Kasumi-1 (cell line): ENCODE results near the gene CDK5.
"Not testable (repeated sequence)": the region's sequence is repeated elsewhere in the genome, so short reads cannot be mapped to it uniquely, and the experiment has no call there.

ENCODE experiments used
- DNase-seq, 2 experiments: peaks; one replicate each; lab custom pipeline; 2025; lab: John Stamatoyannopoulos, UW

The CDK5 gene

DNA sequence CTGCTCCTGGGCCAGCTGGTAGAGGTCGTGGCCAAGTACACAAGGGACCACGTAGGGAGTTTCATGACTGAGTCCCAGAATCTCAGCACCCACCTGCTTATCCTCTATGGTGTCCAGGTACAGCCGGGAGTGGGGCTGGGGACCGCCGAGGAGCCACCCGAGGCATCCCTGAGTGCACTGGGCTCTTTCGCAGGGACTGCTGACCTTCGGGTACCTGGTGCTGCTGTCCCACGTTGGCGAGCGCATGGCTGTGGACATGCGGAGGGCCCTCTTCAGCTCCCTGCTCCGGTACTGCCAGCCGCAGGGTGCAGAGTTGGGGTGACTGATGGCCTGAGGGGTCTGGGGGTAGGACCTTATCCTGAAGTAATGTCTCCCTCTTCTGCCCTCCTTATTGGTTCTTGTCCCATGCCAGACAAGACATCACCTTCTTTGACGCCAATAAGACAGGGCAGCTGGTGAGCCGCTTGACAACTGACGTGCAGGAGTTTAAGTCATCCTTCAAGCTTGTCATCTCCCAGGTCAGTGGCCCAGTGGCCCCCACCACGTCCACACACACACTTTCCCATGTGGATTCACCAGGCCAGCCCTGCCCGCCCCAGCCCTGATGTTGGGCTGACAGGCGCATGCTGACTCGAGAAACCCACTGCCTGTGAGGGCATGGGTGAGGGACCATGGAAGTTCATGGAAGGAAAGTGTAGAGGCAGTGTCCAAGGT is 23.2 kb downstream of the CDK5 start:
- DNase-seq: no peak

DNA sequence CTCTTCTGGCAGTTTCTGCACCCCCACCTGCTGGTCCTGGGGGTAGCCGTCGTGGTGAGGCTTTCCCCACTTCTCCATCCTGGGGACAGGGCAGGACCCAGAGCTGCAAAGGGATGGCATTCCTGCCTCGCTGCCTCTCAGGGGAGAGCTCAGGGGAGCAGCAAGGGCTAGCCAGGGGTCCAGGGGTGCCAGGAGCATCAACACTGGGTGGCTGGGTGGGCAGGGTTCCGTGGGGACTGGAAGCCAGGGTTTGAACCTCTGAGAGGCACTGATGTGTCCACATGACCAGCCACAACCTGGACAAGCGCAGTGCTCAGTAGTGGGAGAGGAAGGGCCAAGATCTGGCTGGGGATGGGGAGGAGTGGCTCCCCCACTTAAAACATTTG is 23.8 kb downstream of the CDK5 start:
- no peak for DNase-seq

DNA sequence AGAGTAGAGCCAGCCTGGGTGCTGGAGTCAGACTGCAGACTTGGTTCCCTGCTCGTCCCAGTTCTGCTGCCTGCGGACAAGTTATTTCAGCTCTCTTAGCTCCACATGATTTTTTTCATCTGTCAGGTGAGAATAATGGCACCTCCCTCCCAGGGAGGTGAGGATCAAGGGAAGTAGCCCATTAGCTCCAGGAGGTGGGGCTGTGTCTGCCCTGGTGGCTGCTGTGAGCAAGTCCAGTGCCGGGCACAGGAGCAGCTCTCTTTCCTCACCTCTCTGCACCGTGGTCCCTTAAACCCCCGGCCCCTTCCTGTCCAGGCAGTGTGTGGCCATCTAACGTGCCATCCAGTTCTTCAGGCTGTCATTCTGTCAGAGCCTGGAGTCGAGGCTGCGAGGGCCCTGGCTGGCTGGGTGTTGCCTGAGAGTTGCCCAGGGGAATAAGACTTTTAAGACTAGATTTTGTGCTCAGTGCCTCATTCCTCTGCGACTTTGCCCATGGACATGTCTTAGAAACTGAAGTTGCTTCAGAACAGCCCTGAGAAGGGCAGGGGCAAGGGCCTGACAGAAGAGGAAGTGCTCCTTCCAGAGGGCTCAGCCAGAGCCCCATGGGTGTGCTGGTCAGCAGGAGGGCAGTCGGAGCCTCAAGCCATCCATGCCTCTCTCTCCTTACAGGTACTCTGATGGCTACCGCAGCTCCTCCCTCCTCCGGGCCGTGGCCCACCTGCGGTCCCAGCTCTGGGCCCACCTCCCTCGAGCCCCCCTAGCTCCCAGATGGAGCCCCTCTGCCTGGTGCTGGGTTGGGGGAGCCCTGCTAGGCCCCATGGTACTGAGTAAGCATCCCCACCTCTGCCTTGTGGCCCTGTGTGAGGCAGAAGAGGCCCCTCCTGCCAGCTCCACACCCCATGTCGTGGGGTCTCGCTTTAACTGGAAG is 24.5 kb downstream of the CDK5 start:
- DNase-seq: no peak

DNA sequence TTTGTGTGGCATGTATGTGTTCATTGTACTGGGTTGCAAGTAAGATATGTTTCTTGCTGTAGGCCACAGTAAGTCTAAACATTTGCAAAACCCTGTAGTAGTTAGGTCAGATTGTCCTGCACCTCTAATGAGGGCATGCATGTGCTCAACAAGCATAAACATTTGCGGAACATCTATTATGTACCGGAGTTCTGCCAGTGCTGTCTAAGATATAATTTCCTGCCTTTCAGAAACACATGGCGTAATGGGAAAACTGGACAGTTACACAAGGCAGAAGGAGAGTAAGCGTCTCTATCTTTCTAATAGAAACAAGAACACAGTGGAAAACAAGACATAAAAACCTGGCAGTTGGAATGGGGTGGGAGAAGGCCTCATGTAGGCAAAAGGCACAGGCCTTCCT is 26.7 kb downstream of the CDK5 start:
- no peak for DNase-seq

DNA sequence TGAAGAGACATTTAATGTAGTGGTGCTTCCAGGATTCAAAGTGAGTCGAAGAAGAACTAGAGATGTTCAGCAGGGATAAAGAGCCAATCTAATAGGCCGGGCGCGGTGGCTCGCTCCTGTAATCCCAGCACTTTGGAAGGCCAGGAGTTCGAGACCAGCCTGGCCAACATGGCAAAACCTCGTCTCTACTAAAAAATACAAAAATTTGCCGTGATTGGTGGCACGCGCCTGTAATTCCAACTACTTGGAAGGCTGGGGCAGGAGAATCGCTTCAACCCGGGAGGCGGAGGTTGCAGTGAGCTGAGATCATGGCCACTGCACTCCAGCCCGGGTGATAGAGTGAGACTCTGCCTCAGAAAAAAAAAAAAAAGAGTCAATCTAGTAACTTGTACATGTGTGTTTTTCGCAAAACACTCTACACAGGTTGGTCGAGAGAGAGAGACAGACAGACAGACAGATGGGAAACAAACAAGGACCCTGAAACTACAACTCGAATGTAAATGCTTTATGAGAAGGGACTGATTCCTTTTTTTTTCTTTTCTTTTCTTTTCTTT is 28.7 kb downstream of the CDK5 start:
- no peak for DNase-seq

DNA sequence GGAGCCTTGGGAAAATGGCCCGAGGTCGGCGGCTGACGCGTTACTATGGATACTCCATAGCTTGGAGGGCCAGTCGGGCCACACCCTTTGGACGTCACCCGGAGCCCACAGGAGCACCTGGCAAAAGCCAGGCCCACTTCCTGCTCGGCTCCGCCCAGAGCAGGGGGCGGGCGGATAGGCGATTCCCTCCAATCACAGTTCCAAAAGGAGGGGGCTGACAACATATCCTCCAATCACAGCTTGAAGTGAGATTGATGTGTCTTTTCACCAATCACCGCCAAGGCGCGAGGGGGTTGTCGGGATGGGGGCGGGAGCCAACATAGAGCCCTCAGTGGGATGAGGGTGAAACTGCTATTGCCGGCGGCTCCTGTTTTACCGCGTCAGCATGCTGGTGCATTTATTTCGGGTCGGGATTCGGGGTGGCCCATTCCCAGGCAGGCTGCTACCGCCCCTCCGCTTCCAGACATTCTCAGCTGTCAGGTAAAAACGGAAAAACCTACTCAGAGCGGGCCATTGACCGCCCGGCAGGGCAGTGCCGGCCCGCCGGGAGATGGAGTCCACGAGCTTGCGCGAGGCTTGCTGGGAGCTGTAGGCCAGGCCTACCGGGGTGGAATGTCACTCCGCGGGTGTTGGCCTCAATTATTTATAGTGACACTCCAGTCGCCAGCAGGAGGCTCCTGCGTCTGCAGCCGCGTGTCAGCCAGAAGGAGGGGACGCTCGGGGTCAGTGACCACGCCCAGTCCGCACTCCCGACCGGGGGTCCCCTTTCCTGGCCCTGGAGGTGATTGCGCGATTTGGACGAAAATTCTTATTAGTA is 29.4 kb downstream of the CDK5 start, which contains the start of gene ABCB8:
TSS of gene ABCB8 (plus strand) at position 320 of the 817 bp plus-strand sequence. CDS start at position 386, 66 bp downstream.
- peak; percentile 95 to 96 for DNase-seq

DNA sequence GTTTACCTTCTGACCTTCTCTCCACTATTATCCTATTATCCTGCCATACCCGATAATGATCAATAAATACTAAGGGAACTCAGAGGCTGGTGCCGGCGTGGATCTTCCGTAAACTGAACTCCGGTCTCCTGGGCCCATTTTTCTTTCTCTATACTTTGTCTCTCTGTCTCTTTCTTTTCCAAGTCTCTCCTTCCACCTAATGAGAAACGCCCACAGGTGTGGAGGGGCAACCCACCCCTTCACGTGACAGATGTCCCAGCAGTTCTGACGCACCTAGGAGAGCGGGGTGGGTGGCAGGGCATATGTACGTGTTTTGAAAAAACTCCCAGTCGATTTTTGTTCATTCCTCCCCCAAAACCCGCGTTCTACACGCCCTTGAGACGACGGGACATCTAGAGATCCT is 30.0 kb downstream of the CDK5 start:
- DNase-seq: not testable (repeated sequence)

DNA sequence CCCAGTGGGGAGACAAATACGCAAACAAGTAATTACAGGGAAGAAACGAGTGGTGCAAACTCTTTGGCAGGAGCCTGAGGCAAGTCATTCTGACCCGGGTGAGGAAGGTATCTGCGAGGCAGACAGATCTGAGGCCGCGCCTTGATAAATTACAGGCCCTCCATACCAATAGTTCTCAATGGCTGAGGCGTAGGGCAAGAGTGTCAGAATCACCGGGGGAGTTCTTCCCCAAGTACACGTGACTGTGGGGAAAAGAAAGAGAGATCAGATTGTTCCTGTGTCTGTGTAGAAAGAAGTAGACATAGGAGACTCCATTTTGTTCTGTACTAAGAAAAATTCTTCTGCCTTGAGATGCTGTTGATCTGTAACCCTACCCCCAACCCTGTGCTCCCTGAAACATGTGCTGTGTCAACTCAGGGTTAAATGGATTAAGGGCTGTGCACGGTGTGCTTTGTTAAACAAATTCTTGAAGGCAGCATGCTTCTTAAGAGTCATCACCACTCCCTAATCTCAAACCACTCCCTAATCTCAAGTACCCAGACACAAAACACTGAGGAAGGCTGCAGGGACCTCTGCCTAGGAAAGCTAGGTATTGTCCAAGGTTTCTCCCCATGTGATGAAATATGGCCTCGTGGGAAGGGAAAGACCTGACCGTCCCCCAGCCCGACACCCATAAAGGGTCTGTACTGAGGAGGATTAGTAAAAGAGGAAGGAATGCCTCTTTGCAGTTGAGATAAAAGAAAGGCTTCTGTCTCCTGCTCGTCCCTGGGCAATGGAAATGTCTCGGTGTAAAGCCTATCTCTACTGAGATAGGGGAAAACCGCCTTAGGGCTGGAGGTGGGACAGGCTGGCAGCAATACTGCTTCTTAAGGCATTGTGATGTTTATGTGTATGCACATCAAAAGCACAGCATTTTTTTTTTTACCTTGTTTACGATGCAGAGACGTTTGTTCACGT is 30.6 kb downstream of the CDK5 start:
- not testable (repeated sequence) for DNase-seq

DNA sequence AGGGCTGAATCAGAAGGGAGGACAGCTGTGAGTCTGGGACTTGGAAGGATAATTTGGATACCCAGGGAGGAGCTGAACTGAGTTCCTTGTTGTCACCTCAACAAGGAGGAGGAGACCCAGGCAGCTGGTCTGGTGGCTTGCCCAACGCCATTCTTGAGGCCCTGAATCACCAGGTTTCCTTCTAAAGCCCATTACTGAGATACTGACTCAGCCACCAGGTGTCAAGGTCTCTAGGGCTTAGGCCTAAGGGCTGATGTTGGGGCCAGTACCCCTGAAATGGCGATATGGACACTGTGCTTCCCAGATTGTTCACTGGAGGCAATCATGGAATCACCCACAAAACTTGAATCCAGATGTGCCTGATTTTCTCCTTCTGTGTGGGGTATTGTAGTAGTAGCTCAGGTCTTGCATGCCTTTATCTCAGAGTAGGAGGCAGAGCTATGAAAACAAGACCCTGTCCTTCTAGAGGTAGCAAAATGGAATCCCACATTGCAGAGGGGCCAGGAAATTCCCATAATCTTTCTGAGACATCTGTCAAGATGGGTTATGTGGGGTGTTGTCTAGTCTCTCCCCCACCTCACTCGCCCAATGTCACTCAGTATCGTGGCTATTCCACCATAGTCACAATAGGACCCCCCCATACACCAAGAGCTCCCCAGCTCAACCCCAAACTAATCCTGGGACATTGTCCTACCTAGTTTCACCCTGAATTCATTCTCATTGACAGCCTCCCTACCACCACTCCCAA is 31.6 kb downstream of the CDK5 start:
- DNase-seq: no peak

DNA sequence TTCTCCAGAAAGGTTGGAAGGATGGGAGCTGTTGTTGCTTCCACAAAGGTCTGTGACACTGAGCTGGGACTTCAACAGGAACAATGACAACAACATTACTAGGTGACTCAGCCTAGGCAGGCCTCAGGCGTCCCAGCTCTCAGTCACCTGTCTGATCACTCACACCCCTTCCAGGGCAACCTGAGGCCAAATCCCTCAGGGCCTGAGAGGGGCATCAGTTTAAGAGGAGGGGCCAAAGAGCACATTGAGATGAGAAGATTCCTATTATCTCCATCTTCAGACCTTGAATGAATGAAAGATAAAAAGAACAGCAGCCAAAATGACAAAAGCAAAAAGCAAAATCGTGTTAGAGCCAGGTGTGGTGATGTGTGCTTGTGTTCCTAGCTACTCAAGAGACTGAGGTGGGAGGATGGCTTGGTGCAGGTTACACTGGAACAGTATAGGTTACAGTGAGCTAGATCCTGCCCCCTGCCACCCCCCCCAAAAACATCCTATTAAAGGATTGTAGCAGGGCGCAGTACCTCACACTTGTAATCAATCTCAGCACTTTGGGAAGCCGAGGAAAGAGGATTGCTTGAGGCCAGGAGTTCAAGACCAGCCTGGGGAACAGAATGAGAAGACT is 33.2 kb downstream of the CDK5 start, which contains the start of gene ATG9B:
TSS of gene ATG9B (minus strand) at position 60 of the 622 bp plus-strand sequence. CDS start 71 bp downstream, outside the sequence.
- DNase-seq: no peak

DNA sequence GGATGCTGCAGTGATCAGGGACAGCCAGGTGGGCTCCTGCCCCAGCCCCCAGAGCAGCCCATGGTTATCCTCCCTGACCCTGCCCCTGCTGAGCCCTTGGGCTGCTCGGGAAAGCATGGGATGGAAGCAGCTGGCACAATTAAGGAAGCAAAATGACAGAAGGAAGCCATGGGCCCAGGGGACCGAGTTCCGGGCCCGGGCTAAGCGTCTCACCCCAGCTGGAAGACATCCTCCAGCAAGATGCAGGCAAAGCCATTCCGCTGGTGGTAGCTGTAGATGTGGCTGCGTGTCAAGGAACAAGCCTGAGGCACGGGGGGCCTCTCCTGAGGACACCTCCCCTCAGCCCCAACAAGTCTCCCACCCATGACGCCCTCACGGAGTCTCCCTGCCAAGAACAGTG is 34.5 kb downstream of the CDK5 start:
- DNase-seq: no peak

DNA sequence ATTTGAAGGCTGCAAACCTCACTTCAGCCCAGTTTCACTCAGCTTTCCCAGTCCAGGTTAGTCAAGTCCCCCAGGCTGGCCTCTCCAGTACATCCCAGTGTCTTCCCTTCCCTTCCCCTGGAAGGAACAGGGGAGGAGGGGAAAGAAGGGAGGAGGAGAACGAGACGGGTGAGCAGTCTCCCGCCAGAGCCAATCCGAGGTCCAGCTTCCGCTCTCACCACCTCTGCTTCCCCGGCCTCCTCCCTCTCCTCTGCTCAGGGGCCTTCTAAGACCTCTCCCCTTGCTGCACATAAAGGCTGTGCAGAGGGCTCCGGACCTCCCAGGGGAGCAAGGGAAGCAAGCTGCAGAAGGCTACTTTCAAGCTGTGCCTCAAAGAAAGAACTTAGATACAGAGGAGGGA is 37.5 kb downstream of the CDK5 start:
- no peak for DNase-seq

DNA sequence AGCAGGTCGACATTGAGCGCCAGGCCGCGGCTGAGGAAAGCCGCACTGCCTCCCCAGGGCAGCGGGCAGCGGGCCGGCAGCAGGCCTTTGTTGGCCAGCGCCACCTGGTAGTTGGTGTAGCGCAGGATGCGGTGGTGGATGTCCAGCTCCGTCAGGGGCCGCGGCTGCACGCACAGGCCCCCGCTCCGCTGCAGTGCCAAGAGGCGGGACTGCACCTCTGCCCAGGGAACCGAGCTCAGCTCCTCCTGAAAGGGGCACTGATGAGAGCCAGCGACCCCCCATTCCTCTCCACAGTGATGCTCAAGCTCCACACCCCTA is 38.6 kb downstream of the CDK5 start:
- no peak for DNase-seq

DNA sequence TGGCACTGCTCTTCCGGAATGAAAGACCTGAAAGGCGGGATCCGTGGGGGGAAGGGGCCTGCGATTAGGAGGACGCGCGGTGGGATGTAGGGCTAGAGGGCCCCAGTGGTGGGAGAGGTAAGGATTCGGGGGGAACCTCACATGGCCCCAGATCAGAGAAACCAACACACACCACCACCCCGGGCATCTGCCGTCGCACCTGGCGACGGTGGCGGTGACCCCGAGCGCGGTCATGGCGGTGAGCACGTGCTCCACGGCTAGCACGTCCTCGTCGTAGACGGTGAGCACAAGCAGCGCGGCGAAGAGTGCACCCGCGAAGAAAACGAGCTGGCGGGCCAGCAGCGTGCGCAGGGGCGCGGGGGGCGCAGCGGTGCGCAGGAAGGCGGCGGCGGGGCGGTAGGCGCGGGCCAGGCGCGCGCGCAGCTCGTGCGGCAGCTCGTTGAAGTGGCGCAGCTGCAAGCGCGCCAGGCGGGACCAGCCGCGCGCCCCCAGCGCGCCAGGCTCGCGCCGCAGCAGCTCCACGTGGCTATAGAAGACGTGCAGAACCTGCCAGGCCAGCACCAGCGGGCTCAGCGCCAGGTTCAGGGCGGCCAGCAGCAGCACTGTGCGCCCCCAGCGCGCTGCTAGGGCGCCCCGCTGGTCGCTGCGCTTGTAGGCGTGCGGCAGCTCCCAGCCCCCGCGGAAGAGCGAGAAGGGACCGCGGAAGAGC is 39.1 kb downstream of the CDK5 start:
- DNase-seq: no peak

DNA sequence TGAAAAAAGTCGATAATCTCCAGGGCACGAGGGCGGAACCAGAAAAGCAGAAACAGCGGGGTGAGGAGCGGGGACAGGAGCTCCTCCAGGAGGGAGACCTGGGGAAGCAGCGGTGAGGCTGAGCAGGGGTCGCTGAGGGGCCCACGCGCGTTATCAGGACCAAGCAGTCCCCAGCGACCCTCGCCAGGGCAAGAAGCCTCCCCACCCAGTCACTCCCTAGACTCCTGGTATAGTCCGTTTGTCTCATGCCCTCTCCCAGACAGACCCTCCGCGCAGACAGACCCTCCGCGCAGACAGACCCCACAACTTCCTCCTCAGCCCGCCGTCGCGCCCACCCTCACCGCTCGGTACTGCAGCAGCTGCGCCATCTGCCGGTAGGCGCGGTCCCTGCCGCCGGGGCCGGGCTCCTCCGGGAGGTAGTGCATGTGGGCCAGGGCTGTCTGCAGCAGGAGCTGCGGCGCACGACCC is 39.7 kb downstream of the CDK5 start:
- DNase-seq: peak; percentile 44 to 68

DNA sequence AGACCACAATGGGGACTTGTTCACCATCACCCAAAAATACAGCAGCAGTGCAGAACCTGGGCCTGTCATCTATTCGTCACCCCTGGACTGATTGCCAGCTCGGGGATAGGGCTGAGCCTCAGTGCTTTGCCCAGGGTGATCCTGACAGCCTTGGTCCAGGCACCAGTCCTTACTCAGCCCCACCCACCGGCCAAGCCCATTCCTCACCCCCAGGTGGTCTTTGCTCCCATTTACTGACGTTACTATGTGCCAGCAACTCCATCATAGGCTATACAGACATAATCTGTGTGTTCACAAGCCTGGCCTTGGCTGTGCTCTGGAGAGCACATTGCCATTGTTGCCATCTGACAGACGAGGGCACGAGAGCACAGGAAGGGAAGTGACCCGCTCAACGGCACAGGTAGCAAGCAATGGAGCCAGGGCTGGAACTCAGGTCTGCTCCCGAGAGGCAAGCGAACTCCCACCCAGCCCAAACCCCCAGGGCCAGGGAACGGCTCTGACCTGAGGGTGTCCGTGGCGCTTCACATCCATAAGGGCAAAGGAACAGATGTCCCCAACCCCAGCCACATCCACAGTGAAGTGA is 40.2 kb downstream of the CDK5 start:
- no peak for DNase-seq

DNA sequence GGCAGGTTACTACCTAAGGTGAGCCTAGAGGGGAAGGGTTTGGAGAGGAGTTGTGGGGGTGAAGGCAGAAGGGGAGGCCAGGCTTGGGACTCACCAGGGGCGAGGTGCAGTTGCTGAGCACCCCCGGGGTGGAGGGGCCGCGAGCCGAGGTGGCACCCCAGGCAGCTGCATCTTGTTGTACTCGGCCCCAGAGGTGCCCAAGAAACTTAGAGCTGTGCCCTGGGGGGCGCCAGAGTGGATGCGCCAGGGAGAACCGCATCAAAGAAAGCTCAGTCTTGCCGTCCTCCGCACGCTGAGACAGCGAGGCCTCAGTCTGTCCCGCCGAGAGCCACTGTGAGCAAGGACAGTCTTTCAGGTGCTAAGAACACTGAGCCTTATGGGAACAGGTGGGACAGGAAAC is 40.8 kb downstream of the CDK5 start:
- DNase-seq: no peak

DNA sequence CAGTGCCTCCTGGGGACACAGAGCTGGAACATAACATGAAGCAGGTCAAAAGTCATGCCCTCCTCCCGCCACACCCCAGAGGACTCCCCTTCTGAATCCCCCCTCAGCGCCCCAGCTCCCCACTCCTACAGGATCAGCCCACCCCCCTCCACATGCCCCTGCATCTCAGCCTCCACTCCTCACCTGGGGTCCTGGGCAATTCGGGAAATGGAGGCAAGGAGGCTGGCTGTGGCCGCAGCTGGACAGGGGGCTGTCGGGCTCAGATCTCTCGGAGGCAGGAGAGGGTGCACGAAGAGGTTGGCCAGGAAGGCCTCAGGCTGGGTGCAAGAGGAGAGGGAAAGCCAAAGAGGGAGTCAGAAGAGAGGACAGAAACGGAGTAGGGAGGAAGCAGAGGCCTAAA is 41.2 kb downstream of the CDK5 start:
- no peak for DNase-seq

DNA sequence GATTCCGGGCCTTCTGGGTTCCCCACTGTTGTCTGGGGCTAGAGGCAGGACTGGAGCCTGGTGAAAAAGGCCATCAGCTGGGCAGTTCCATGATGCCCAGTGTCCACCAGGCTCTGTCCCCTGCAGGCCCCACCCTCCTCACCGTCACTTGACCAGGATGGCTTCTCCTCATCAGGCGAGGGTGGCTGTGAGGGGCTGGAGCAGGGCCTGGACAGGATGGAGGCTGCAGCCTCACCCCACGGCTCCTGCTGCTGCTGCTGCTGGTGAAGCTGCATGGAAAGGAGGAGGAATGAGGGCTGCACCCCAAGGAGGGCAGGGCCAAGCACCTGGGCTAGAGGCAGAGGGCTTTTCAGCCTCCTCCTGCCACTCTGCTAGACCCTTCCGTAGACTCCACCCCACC is 41.7 kb downstream of the CDK5 start:
- DNase-seq: no peak
